Measurements from ENCODE around the gene HEY2. TPM values are rescaled to one million over a fixed set of nuclear protein-coding genes. Genes with fewer than 3 reads are reported as not detected.

The HEY2 gene
- total RNA-seq, 6 experiments from 2014 or later = not detected

- Mint-ChIP-seq H3K4me1 (ENCODE audit: low read depth) (peaks cover 29% of the 10 kb centered on the region), H3K9me3 (no peaks in the 10 kb centered on the region), H3K27me3 (ENCODE audit: insufficient read depth) (peaks cover 40% of the 10 kb centered on the region), H3K27ac (no peak overlapping the region), H3K4me3 (peak overlapping the region; percentile 85), H3K36me3 (ENCODE audit: low read depth) (no peaks in the 10 kb centered on the region)
- DNase-seq = no peak
- TF ChIP-seq CTCF (IDR thresholded peaks at IDR 0.05) = no peak
Measured at GRCh38 chr6:125748406-125749172, 843 bp upstream of the HEY2 start.

GRCh38 chr6:125749865-125750691 is 646 bp downstream of the HEY2 start:
- no peak for TF ChIP-seq CTCF (IDR thresholded peaks at IDR 0.05)
- DNase-seq = no peak
- Mint-ChIP-seq H3K4me3 (peak overlapping the region; percentile 81), H3K27me3 (ENCODE audit: insufficient read depth) (peaks cover 38% of the 10 kb centered on the region), H3K27ac (no peak overlapping the region), H3K36me3 (ENCODE audit: low read depth) (no peaks in the 10 kb centered on the region), H3K4me1 (ENCODE audit: low read depth) (peaks cover 29% of the 10 kb centered on the region), H3K9me3 (no peaks in the 10 kb centered on the region)

GRCh38 chr6:125750692-125751333 is 1.4 kb downstream of the HEY2 start:
- Mint-ChIP-seq H3K4me3 (peak overlapping the region; percentile 30; the same call in 1 of the 2 replicates), H3K4me1 (ENCODE audit: low read depth) (peaks cover 29% of the 10 kb centered on the region), H3K27me3 (ENCODE audit: insufficient read depth) (peaks cover 34% of the 10 kb centered on the region), H3K36me3 (ENCODE audit: low read depth) (no peaks in the 10 kb centered on the region), H3K9me3 (no peaks in the 10 kb centered on the region), H3K27ac (no peak overlapping the region)
- TF ChIP-seq CTCF (IDR thresholded peaks at IDR 0.05) = no peak
- DNase-seq = no peak

GRCh38 chr6:125751334-125751916 is 2.0 kb downstream of the HEY2 start:
- peaks cover 33% of the 10 kb centered on the region for H3K27me3 Mint-ChIP-seq (ENCODE audit: insufficient read depth)
- TF ChIP-seq CTCF (IDR thresholded peaks at IDR 0.05) = no peak
- H3K36me3 Mint-ChIP-seq (ENCODE audit: low read depth) = no peaks in the 10 kb centered on the region
- no peak for DNase-seq
- H3K9me3 Mint-ChIP-seq = no peaks in the 10 kb centered on the region
- peaks cover 29% of the 10 kb centered on the region for H3K4me1 Mint-ChIP-seq (ENCODE audit: low read depth)
- no peak overlapping the region for H3K27ac Mint-ChIP-seq
- no peak overlapping the region for H3K4me3 Mint-ChIP-seq

- no peak for DNase-seq
- Mint-ChIP-seq H3K27me3 (ENCODE audit: insufficient read depth) (peaks cover 30% of the 10 kb centered on the region), H3K27ac (no peak overlapping the region), H3K4me1 (ENCODE audit: low read depth) (peaks cover 21% of the 10 kb centered on the region), H3K4me3 (no peak overlapping the region), H3K36me3 (ENCODE audit: low read depth) (no peaks in the 10 kb centered on the region), H3K9me3 (no peaks in the 10 kb centered on the region)
- TF ChIP-seq CTCF (IDR thresholded peaks at IDR 0.05) = no peak
Measured at GRCh38 chr6:125752773-125753172, 3.3 kb downstream of the HEY2 start.
